LNCAP (cell line): Measurements from ENCODE around the gene MAPK8.

ENCODE experiments used
- CTCF ChIP-seq: fragments of 450-650 bp; IDR thresholded peaks from 2 replicates; pipeline ENCODE4 v1.5.1; 2017; ENCODE audit warnings: mild to moderate bottlenecking

The MAPK8 gene

DNA sequence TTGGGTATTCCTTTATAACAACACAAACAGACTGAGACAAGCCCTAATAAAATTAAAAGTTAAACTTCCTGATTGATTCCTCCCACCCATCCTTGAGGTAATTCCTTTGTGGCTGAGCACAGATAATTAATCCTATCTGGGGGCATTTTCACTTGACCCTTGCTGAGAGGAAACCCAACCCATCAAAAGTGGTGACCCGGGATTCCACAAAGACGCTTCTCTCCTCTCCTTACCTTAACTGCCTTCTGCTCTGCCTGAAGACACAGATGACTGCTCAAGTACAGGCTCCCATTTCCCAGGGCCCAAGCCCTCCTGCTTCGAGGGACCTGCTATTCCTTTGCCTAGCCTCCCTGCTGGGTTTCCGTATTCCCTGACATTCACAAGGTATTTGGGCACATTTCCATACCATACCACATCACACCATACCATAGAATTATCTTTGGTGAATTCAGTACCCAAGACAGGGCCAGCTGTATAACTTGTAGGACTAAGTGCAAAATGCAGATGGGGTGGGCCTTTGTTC is 9.8 kb upstream of the MAPK8 start:
- no peak for TF ChIP-seq CTCF

- no peak for TF ChIP-seq CTCF
These were observed 7.4 kb upstream of the MAPK8 start for GRCh38 chr10:48299066-48299465.

- TF ChIP-seq CTCF, result no peak
These were observed 6.8 kb upstream of the MAPK8 start for GRCh38 chr10:48299692-48300091.

DNA sequence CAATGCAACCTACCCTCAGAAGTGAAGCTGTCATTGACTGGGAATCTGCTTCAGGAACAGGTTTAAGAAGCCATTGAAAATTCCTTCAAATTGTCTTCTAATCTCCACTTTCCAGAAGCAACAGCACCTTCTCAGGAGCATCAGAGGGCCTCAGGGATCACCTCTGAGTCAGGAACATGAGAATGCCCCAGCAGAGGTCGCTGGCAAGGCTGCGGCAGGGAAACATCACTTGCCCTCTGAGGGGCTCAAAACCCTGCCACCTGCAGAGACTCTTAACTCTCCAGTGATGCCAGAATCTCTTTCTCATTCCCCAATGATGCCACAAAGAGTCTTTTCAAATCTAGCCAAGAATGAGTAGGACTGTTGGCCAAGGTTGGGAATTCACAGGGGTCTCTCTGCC is 5.9 kb upstream of the MAPK8 start:
- TF ChIP-seq CTCF, result no peak

GRCh38 chr10:48302515-48303476 is 3.7 kb upstream of the MAPK8 start:
- no peak for TF ChIP-seq CTCF

DNA sequence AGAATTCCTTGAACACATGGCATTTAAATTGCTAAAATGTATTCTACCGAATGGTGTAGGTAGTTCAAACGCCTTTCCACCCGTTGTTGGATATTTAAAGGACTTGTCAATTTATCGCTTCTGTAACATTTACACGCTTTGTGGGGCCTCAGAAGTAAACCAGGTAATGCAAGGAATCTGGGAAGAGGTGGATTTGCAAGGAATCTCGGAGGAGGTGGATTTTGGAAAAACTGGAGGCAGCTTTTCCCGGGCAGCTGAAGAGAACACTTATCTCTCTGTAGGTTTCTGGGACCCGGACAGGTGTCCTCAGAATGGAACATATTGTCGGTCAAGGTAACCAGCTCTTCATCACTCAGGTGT is 592 bp upstream of the MAPK8 start:
- no peak for TF ChIP-seq CTCF

DNA sequence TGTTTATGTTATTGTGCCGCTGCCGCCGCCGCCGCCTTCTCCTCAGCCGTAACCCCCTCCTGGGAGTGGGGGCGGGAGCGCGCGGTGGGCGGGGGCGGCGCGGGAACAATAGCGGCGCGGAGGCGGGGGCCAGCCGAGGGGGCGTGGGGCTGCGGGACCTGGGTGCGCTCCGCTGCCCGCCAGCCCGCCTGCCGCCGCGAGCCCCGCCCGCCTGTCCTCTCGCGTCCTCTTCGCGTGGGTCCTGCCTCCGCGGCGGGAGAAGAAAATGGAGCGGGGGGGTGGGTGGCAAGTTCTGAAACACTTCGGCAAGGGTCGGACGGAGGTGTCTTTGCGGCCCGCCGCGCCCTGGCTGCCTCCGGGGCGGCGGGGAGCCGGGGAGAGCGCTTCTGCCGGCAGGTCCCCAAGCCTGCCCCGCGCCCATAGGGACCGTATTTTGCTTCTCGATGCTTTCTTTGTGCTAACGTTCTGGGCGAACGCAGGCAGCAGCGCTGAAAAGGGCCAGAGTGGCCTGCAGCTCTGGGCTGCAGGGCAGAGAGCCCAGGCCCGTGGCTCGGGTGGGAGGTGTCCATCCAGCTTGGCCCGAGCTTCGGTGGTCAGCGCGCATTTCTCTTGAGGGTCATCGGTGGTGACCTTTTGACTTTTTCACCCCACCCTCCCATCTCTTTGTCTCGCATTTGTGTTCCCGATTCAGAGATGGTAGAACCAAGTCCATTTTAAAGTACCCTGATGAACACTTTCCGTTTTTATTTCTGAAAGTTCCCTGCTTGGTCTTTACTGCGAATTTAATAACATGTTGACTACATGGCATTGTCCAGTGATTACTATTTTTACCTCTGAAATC is 613 bp downstream of the MAPK8 start:
- TF ChIP-seq CTCF, result no peak
